ENCODE measurements around the gene CYTH2.
"Not testable (repeated sequence)": the region's sequence is repeated elsewhere in the genome, so short reads cannot be mapped to it uniquely, and the experiment has no call there.

The CYTH2 gene

GRCh38 chr19:48477698-48478338 is 8.6 kb downstream of the CYTH2 start:
- DNase-seq (ENCODE audit: low read depth) = no peak

- no peak for DNase-seq (ENCODE audit: low read depth)
Observed at GRCh38 chr19:48478339-48479256, 9.4 kb downstream of the CYTH2 start.

GRCh38 chr19:48479686-48480085 is 10.5 kb downstream of the CYTH2 start:
- DNase-seq (ENCODE audit: low read depth) = no peak

- peak; percentile 29 for DNase-seq (ENCODE audit: low read depth)
Observed at GRCh38 chr19:48480183-48480557, 11.0 kb downstream of the CYTH2 start.

GRCh38 chr19:48480558-48481500 is 11.7 kb downstream of the CYTH2 start:
- DNase-seq (ENCODE audit: low read depth) = peak; percentile 30

- DNase-seq (ENCODE audit: low read depth) = no peak
Observed at GRCh38 chr19:48481846-48482639, 12.9 kb downstream of the CYTH2 start.

- no peak for DNase-seq (ENCODE audit: low read depth)
Observed at GRCh38 chr19:48483301-48483700, 14.1 kb downstream of the CYTH2 start.

- DNase-seq (ENCODE audit: low read depth) = no peak
Observed at GRCh38 chr19:48484247-48484893, 15.2 kb downstream of the CYTH2 start.

- DNase-seq (ENCODE audit: low read depth) = no peak
Observed at GRCh38 chr19:48484931-48485612, 15.9 kb downstream of the CYTH2 start.

- not testable (repeated sequence) for DNase-seq (ENCODE audit: low read depth)
Observed at GRCh38 chr19:48486706-48487105, 17.5 kb downstream of the CYTH2 start.

- no peak for DNase-seq (ENCODE audit: low read depth)
Observed at GRCh38 chr19:48487544-48487943, 18.4 kb downstream of the CYTH2 start.

- peak; percentile 80 for DNase-seq (ENCODE audit: low read depth)
Observed at GRCh38 chr19:48487948-48488347, 18.8 kb downstream of the CYTH2 start.

GRCh38 chr19:48488478-48488877 is 19.3 kb downstream of the CYTH2 start:
- DNase-seq (ENCODE audit: low read depth) = not testable (repeated sequence)

GRCh38 chr19:48489608-48490216 is 20.5 kb downstream of the CYTH2 start:
- DNase-seq (ENCODE audit: low read depth) = no peak

GRCh38 chr19:48490981-48491792 is 22.0 kb downstream of the CYTH2 start:
- DNase-seq (ENCODE audit: low read depth) = no peak

GRCh38 chr19:48491793-48492123 is 22.6 kb downstream of the CYTH2 start:
- DNase-seq (ENCODE audit: low read depth) = no peak

GRCh38 chr19:48492925-48493717 is 24.0 kb downstream of the CYTH2 start:
- DNase-seq (ENCODE audit: low read depth) = peak; percentile 98

- DNase-seq (ENCODE audit: low read depth) = no peak
Observed at GRCh38 chr19:48493718-48494401, 24.7 kb downstream of the CYTH2 start.

Data from fibroblast of gingiva (primary cell).